22Rv1 (cell line): ENCODE results near the gene KIFC3.

ENCODE experiments used
- CTCF ChIP-seq: fragments of 450-650 bp; IDR thresholded peaks from 2 replicates; pipeline ENCODE4 v1.5.1; 2017; ENCODE audit warnings: mild to moderate bottlenecking
- ZFX ChIP-seq: fragments of 450-650 bp; IDR thresholded peaks from 2 replicates; pipeline ENCODE4 v1.6.1; 2017; ENCODE audit warnings: antibody characterized with exemption, borderline replicate concordance

- TF ChIP-seq CTCF, result no peak
- no peak for TF ChIP-seq ZFX
These were observed 13.9 kb upstream of the KIFC3 start for GRCh38 chr16:57815987-57816745.
